Adipose tissue (tissue), 3 donors: ENCODE data around the gene LCNL1. TPM values are rescaled to one million over a fixed set of nuclear protein-coding genes. Genes with fewer than 3 reads are reported as not detected.
"Not testable (repeated sequence)": the region's sequence is repeated elsewhere in the genome, so short reads cannot be mapped to it uniquely, and the experiment has no call there.

Source experiments
- H3K27ac ChIP-seq: one replicate; pipeline ENCODE4 v1.5.1; 2013; ENCODE audit warnings: low read depth, low read length
- WGBS, 3 donors: extraction: QIAGEN DNeasy Blood & Tissue Kit; methylation state at CpG; one replicate each; pipeline ENCODE4 v1.1.7; 2013; 5-methylcytosine and 5-hydroxymethylcytosine counted together
- polyA plus RNA-seq, 3 donors: library from polyadenylated mRNA; stranded (reverse); fragments of 200-250 nt; gene quantifications; one replicate each; pipeline ENCODE4 v1.2.3, GENCODE V29; 2013
- donor health status: healthy with polysubstance abuse.
- donor health status: Bipolar disorder and iron deficiency.
- donor health status: healthy.

Gene LCNL1
- polyA plus RNA-seq, 3 donors, result 0.10 to 0.45 TPM; not detected in 1

DNA sequence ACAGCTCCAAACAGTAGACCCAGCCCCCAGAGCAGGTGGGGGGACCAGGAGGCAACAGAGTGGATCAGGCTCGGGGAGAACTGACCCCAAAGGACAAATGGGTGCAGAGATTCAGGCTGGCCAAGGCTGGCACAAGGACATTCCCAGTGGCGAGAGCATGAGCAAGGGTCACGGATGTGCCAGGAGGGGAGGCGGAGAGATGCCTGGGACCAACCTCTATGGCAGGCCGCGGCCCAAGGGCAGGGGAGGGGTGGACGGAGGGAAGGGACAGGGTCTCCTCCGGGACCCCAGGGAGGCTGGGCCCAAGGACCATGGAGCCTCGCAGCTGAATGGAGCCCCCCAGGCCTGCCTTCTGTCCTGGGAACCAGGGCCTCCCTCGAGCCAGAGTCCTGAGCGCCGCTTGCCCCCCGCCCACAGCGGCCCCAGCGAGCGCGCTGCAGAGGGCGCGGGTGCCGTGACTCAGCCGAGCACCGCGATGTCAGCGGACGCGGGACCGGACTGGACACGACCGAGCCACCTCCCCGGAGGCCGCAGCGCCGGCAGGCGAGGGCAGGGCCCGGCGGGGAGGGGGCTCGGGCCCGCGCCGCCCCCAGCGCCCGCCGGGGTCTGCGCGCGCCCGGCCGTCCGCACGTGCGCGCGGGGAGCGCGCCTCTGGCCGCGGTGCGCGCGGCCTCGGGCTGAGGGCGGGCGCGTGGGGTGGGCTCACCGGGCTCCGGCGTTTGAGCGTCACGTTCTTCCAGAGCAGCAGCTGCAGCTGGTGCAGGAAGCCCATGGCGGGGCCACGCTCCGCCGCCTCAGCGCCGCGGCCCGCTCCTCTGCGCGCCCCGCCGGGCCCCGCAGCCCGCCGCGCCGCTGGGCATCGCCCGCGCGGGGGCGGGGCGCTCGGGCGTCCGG lies 44.8 kb downstream of the LCNL1 start, which contains the start of gene ABCA2:
TSS of gene ABCA2 (minus strand) at position 869 of the 894 bp plus-strand sequence. CDS start at position 772, 97 bp downstream.
- no peak within 1 kb of the TSS for H3K27ac ChIP-seq
- 5 to 6% (median 5%) methylated on average over 37 to 94 of the region's 95 CpGs for WGBS, 3 donors

DNA sequence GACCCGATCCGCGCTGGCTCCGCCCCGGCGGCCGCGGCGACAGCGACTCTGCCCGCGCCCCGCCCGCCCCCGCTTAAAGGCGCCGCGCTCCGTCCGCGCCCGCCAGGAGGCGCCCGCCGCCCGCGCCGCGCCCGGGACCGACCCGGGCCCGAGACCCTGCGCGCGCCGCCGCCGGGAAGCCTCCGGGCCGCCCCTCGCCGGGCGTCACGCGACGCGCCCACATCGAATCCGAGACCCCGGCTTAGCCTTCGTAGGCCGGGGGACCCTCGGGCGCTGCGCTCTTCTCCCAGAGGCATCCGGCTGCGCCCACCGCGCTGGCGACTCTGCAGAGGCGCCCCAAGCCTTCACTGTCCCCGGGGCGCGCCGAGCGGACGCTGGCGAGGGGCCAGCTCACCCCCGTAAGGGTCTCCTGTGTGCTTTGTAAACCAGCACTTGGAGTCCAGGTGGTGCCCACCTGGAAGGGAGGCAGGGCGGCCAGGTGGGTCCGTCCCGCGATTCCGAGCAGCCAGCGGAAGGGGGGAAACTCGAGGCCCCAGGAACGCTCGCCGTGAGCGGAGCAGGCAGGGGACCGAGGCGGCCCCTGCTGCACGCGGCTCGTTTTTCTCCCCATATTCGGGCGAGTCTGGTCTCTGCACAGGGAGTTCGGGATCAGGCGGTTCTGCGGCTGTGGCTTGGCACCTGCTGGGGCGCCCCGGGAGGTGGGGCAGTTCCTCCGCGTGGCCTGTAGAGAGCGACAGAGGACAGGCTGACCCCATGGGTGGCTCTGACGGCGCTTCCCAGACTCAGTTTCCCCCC lies 45.7 kb downstream of the LCNL1 start:
- no peak overlapping the region for H3K27ac ChIP-seq
- 0 to 1% (median 1%) methylated on average over 72 to 97 of the region's 98 CpGs for WGBS, 3 donors

- 21 to 25% (median 25%) methylated on average over 19 of the region's 19 CpGs for WGBS, 3 donors
- H3K27ac ChIP-seq, result no peak overlapping the region
These were observed 46.5 kb downstream of the LCNL1 start for GRCh38 chr9:137029058-137029936.

GRCh38 chr9:137030006-137030405 lies 47.2 kb downstream of the LCNL1 start:
- no peak overlapping the region for H3K27ac ChIP-seq
- 52 to 72% (median 58%) methylated on average over 13 to 15 of the region's 15 CpGs for WGBS, 3 donors

DNA sequence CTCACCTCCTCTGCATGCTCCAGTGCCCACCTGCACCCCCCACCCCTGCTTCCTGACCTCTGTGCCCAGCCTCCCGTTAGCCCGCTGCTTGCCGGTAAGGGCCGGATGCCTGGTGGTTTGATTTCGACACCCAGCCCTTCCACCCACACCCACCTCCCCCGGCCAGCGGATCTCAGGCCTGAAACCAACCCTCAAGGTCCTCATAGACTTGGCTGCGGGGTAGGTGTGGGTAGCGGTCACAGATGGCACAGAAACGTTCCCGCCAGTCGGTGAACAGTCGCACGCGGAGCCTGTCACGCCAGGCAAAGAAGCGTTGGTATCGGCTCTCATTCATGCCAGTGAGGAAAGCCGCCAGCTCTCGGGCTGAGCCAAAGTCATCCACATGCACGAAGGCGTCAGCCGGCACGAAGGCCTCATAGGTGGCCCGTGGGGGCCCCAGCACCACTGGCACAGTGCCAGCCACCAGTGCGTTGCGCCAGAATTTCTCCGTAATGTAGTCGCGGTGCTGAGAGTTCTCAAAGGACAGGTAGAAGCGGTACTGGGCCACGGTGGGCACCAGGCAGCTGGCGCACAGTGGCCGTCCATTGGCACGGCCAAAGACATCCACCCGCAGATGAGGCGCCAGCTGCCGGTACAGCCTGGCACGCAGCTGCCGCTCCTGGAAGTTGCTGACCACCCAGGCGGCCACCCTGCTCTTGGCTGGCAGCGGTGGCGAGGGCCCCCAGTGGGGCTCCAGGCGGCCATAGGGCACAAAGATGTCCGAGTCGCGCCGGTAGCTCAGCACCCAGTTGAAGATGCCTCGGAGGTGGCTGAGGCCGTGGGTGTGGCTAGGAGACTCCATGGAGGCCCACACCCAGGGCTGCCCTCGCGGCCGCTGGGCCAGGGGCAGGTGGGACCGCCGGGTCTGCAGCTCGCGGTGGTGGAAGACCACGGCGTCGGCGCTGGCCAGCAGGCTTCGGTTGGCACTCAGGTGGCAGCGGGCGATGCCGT lies 48.0 kb downstream of the LCNL1 start:
- WGBS, 3 donors, result 65 to 86% (median 75%) methylated on average over 59 to 65 of the region's 65 CpGs

DNA sequence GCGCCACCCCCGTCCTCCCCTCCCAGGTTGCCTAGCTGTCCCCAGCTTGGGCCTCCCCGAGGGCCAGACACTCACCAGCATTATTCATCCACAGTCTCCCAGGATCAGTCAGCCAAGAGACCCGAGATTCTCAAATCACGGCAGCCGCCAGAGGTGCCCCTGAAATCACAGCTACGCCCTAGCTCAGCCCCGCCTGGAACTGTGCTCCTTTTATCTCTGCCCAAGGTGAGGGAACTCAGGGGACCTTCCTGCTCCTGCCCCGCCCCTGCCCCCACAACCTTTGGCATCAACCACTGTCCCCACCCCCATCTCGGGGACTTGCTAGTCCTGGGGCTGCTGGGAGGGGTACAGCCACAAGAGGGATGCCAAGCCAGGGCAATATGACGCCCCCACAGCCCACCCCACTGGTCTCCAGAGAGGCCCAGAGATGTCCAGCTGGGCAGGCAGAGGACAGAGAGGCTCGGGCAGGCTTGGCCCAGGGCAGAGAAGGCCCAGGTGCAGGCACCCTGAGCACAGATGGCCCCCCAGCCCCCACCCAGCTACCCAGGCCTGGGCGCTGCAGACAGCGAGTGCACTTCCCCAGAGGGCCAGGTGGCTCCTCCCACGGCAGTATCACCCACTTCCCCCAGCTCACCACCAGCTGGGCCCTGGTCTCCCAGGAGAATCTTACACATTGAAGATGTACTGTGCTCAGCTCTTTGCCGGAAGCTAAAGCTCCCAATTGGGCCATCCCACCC lies 49.3 kb downstream of the LCNL1 start, which contains the start of gene FUT7:
TSS of gene FUT7 (minus strand) at position 185 of the 737 bp plus-strand sequence. CDS start at position 88, 97 bp downstream.
- WGBS, 3 donors, result 51 to 68% (median 54%) methylated on average over 15 to 16 of the region's 16 CpGs
- H3K27ac ChIP-seq, result no peak within 1 kb of the TSS

More for the DNA sequence above, 48.0 kb downstream of the LCNL1 start:
- no peak overlapping the region for H3K27ac ChIP-seq

DNA sequence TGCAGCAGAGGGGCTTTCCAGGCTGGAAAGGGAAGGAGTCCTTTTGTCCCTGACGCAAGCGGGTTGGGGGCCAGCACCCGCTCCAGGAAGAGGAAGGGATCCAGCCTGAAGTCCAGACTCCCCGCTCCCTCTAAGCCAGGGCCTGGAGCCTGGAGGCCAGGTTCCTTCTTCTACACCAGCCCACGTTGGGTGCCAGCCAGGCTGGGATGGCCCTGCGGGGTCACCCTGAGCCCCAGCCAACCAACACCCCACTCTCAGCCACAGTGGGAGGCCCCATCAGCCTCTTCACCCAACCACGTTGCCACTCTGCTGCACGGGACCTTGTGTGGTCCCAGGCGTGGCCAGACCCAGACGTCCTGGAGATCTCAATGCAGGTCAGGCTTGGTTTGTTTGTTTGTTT lies 50.1 kb downstream of the LCNL1 start:
- WGBS, 3 donors, result 53 to 84% (median 70%) methylated on average over 7 to 10 of the region's 10 CpGs
- H3K27ac ChIP-seq, result no peak overlapping the region

DNA sequence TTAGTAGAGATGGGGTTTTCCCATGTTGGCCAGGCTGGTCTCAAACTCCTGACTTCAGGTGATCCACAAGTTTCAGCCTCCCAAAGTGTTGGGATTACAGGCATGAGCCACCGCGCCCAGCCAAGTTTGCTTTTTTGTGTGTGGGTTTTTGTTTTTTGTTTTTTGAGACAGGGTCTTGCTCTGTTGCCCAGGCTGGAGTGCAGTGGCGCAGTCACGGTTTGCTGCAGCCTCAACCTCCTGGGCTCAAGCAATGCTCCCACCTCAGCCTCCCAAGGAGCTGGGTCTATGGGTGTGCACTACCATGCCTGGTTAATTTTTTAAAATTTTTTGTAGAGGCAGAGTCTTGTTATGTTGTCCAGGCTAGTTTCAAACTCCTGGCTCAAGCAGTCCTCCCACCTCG lies 50.7 kb downstream of the LCNL1 start:
- WGBS, 3 donors, result 83 to 94% (median 93%) methylated on average over 5 of the region's 5 CpGs
- not testable (repeated sequence) for H3K27ac ChIP-seq

GRCh38 chr9:137034039-137034708 lies 51.4 kb downstream of the LCNL1 start:
- H3K27ac ChIP-seq, result peak overlapping the region; percentile 40
- WGBS, 3 donors, result 21 to 48% (median 34%) methylated on average over 13 to 15 of the region's 15 CpGs

DNA sequence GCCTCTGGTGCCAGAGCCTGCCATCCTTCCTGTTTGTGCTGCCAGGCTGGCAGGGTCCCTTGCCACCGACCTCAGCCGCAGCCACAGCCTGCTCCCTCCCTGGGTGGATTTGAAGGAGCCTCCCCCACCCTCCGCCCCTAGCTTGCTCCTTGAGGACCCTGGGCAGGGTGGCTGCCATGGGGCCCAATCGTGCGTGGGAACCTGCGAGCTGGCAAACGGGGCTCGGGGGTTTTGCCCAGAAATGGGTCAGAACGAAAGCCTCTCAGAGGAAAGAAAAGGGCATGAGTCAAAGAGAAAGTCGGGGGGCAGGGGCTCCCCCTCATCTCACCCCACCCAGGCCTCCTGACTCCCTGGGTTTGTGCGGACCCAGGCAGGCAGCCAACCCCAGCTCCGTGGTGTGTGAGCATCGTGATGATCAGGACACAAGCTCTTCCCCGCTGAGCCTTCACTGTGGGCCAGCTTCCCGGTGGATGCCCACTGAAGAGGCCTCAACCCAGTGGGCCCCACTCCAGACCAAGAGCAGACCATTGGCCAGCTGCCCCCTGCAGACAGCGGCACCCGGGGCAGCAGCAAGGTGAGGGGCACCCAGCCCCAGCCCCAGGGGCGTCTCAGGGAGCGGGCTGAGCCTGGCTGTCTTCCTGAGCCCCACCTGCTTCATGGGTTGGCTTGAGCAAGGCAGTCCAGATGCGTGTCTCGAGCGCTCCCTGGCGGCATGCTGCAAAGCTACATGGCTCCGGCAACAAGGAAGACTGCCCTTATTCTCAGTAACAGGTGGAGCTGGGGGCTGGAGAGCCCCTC lies 52.1 kb downstream of the LCNL1 start:
- WGBS, 3 donors, result 5 to 21% (median 9%) methylated on average over 24 of the region's 24 CpGs
- no peak overlapping the region for H3K27ac ChIP-seq

Other genes starting within 250 kb of the LCNL1 start
- 10 to 100 TPM in 2 of 3 donors, 1 to 10 TPM in 1; 3.2 to 28.6 (median 15.9) TPM for gene LCN10, start 240.1 kb upstream of the LCNL1 start, polyA plus RNA-seq
- 10 to 100 TPM in 2 of 3 donors, 1 to 10 TPM in 1; 4.7 to 48.0 (median 39.0) TPM for gene LCN6, start 234.5 kb upstream of the LCNL1 start, polyA plus RNA-seq
- not detected for gene LCN8, start 224.8 kb upstream of the LCNL1 start, polyA plus RNA-seq
- gene LCN15, start 218.5 kb upstream of the LCNL1 start, polyA plus RNA-seq, result not detected
- gene TMEM141, start 191.6 kb upstream of the LCNL1 start, polyA plus RNA-seq, result 10 to 100 TPM; 74.4 to 89.2 (median 81.8) TPM
- gene CCDC183, start 186.7 kb upstream of the LCNL1 start, polyA plus RNA-seq, result 1 to 10 TPM in 1 of 3 donors, under 1 TPM in 2; 0.42 to 3.1 (median 0.79) TPM
- gene RABL6, start 175.0 kb upstream of the LCNL1 start, polyA plus RNA-seq, result 10 to 100 TPM; 51.5 to 55.7 (median 54.4) TPM
- gene AJM1, start 140.5 kb upstream of the LCNL1 start, polyA plus RNA-seq, result 1 to 10 TPM; 1.2 to 4.0 (median 1.7) TPM
- gene PHPT1, start 133.6 kb upstream of the LCNL1 start, polyA plus RNA-seq, result 100 to 1,000 TPM; 141 to 146 (median 143) TPM
- 1 to 10 TPM; 4.9 to 9.8 (median 7.2) TPM for gene MAMDC4, start 130.6 kb upstream of the LCNL1 start, polyA plus RNA-seq
- 100 to 1,000 TPM; 351 to 391 (median 379) TPM for gene EDF1, start 116.7 kb upstream of the LCNL1 start, polyA plus RNA-seq
- gene TRAF2, start 96.5 kb upstream of the LCNL1 start, polyA plus RNA-seq, result 1 to 10 TPM; 4.0 to 7.2 (median 4.7) TPM
- 100 to 1,000 TPM; 102 to 173 (median 139) TPM for gene FBXW5, start 38.3 kb upstream of the LCNL1 start, polyA plus RNA-seq
- gene C8G, start 37.8 kb upstream of the LCNL1 start, polyA plus RNA-seq, result 1 to 10 TPM in 1 of 3 donors, under 1 TPM in 1, not detected in 1; 0.85 to 1.1 TPM
- 1 to 10 TPM in 1 of 3 donors, under 1 TPM in 1, not detected in 1; 0.67 to 1.4 TPM for gene LCN12, start 30.7 kb upstream of the LCNL1 start, polyA plus RNA-seq
- gene PTGDS, start 5.5 kb upstream of the LCNL1 start, polyA plus RNA-seq, result 100 to 1,000 TPM in 1 of 3 donors, 10 to 100 TPM in 2; 22.4 to 185 (median 74.9) TPM
- gene PAXX, start 9.4 kb downstream of the LCNL1 start, polyA plus RNA-seq, result 10 to 100 TPM; 34.1 to 51.5 (median 49.1) TPM
- 1 to 10 TPM in 2 of 3 donors, under 1 TPM in 1; 0.33 to 3.0 (median 3.0) TPM for gene CLIC3, start 13.6 kb downstream of the LCNL1 start, polyA plus RNA-seq
- gene ABCA2, start 45.2 kb downstream of the LCNL1 start, polyA plus RNA-seq, result 10 to 100 TPM; 15.8 to 42.9 (median 33.1) TPM
- gene FUT7, start 49.1 kb downstream of the LCNL1 start, polyA plus RNA-seq, result 1 to 10 TPM in 2 of 3 donors, under 1 TPM in 1; 0.10 to 1.5 (median 1.1) TPM
- 100 to 1,000 TPM in 2 of 3 donors, 10 to 100 TPM in 1; 45.3 to 213 (median 113) TPM for gene NPDC1, start 63.2 kb downstream of the LCNL1 start, polyA plus RNA-seq
- gene ENTPD2, start 71.1 kb downstream of the LCNL1 start, polyA plus RNA-seq, result 1 to 10 TPM in 2 of 3 donors, under 1 TPM in 1; 0.61 to 1.6 (median 1.3) TPM
- under 1 TPM; 0.11 to 0.34 (median 0.18) TPM for gene SAPCD2, start 87.6 kb downstream of the LCNL1 start, polyA plus RNA-seq
- gene UAP1L1, start 94.5 kb downstream of the LCNL1 start, polyA plus RNA-seq, result 1 to 10 TPM; 3.8 to 9.0 (median 6.0) TPM
- 10 to 100 TPM; 25.8 to 41.6 (median 31.2) TPM for gene MAN1B1, start 104.0 kb downstream of the LCNL1 start, polyA plus RNA-seq
- 100 to 1,000 TPM; 132 to 152 (median 140) TPM for gene DPP7, start 131.7 kb downstream of the LCNL1 start, polyA plus RNA-seq
- gene GRIN1, start 156.2 kb downstream of the LCNL1 start, polyA plus RNA-seq, result under 1 TPM in 1 of 3 donors, not detected in 2; 0.26 TPM
- gene LRRC26, start 187.1 kb downstream of the LCNL1 start, polyA plus RNA-seq, result under 1 TPM in 2 of 3 donors, not detected in 1; 0.40 to 0.47 TPM
- gene TMEM210, start 189.1 kb downstream of the LCNL1 start, polyA plus RNA-seq, result not detected
- 10 to 100 TPM; 27.5 to 39.9 (median 38.6) TPM for gene ANAPC2, start 205.6 kb downstream of the LCNL1 start, polyA plus RNA-seq
- 100 to 1,000 TPM in 1 of 3 donors, 10 to 100 TPM in 2; 70.9 to 103 (median 98.2) TPM for gene SSNA1, start 205.7 kb downstream of the LCNL1 start, polyA plus RNA-seq
- gene TPRN, start 217.7 kb downstream of the LCNL1 start, polyA plus RNA-seq, result 10 to 100 TPM in 1 of 3 donors, 1 to 10 TPM in 2; 4.3 to 67.8 (median 4.5) TPM
- gene TMEM203, start 222.7 kb downstream of the LCNL1 start, polyA plus RNA-seq, result 10 to 100 TPM; 16.8 to 23.5 (median 22.8) TPM
- 1 to 10 TPM; 4.9 to 8.4 (median 8.2) TPM for gene NDOR1, start 222.7 kb downstream of the LCNL1 start, polyA plus RNA-seq
- 1 to 10 TPM; 2.8 to 4.0 (median 3.5) TPM for gene RNF208, start 239.2 kb downstream of the LCNL1 start, polyA plus RNA-seq
- gene CYSRT1, start 242.2 kb downstream of the LCNL1 start, polyA plus RNA-seq, result under 1 TPM in 2 of 3 donors, not detected in 1; 0.20 to 0.88 TPM
- under 1 TPM in 1 of 3 donors, not detected in 2; 0.18 TPM for gene RNF224, start 244.5 kb downstream of the LCNL1 start, polyA plus RNA-seq
- gene SLC34A3, start 247.9 kb downstream of the LCNL1 start, polyA plus RNA-seq, result under 1 TPM in 2 of 3 donors, not detected in 1; 0.04 to 0.06 TPM